NCI-H748 (cell line): ENCODE results near the gene RXRA.

Experiments used
- DNase-seq: peaks from one replicate; lab custom pipeline; 2025; ENCODE audit not compliant: unreplicated experiment; lab: John Stamatoyannopoulos, UW

The RXRA gene

DNA sequence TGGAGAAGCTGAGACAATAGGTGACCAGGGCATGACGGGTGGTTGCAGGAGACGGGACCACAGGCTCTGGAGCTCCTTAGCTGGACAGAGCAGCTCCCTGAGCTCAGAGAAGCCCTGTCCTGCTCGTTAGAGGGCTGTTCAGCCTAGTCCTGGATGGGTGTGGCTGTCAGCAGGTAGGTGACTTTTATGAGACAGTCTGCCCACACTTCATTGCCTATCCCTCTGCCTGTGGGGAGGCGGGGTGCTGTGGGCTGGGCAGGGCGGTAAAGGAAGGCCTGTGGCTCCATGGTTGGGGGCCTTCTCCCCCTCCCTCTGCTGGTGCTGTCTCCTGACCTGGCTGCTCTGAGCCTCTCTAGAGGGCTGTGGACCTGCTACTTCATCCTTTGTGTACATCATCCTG is 134.6 kb downstream of the RXRA start:
- DNase-seq, result no peak

DNA sequence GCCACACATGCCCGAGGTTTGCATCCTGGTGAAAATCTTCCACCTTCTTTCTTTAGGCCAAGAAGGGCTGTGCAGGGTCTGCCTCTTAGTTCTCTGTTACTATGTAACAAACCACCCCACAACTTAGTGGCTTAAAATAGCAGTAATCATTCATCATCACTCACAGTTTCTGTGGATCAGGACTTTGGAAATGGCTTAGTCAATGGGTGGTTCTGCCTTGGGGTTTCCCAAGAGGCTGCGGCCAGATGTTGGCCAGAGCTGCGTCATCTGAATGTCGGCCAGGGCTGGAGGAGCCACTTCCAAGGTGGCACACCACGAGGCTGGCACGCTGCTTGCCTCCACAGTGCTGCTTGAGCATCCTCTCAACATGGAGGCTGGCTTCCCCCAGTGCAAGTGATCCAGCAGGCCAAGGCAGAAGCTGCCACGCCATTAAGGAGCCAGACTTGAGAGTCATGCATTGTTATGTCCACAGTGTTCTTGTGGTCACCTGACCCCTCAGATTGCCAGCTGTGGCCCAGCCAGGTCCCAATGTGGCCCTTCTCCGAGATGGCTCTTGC is 135.2 kb downstream of the RXRA start:
- no peak for DNase-seq

DNA sequence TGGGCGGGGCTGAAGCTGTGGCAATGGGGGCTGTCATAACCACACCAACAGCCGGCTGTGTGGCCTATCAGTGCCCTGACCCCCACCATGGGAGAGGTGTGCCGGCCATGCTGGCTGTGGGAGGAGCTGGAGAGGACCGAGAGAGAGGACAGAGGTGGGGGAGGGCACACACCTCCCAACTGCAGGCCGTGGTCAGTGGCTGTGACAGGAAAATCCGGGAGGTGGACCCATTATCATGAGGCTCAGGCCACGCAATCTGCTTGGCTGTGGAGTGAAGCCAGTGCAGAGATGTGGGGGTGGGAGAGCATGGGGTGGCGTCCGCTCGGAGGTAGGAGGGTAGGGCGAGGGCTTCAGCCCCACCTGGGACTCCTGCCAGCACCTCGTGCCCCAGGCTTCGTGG is 136.1 kb downstream of the RXRA start:
- no peak for DNase-seq

DNA sequence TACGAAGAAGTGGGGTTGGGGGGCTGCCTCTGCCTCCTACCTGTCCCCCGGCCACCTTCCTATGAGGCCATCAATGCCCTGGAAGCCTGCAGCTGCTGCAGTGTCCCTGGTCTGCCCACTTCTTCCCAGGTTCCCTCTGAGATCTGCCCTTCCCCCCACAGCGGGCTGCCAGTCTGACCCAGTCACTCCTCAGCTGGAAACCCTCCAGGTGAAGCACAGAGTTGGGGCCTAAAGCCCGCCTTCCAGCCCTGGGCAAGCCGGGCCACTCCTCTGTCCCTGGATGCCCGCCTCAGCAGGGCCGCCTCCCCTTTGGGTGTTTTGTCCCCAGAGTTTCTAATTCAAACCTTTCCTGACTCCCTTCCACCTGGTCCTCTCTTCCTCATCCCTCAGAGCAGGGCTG is 137.0 kb downstream of the RXRA start:
- no peak for DNase-seq

DNA sequence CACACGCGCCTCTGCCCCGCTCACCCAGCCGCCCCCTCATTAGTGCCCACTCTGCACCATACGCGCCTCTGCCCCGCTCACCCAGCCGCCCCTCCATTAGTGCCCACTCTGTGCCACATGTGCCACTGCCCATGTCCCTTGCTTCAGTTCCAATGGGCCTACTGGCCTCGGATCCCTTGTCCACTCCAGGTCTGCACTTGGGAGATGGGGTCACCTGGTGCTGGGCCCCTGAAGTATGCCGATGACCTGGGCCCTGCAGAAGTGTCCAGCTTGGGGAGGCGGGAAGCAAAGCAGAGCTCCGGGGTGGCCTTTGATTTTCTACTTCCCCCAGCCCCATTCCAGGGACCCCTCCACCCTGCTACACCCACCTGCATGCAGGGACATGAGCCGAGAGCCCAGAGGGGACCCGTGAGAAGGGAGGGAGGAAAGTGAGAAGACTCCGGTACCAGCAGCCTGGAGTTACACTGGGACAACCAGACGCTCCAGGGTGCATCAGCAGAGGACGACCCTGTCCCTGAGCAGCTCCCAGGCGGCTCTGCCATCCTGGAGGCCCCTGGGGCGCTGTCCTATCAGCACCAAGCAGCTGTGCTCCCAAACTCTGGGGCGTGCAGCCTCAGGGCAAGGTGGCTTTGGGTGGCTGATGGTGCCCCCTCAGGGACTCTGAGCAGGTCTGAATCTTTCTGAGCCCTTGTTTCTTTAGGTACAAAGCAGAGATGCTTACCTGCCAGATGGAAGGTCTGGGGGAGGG is 140.8 kb downstream of the RXRA start:
- DNase-seq, result no peak

DNA sequence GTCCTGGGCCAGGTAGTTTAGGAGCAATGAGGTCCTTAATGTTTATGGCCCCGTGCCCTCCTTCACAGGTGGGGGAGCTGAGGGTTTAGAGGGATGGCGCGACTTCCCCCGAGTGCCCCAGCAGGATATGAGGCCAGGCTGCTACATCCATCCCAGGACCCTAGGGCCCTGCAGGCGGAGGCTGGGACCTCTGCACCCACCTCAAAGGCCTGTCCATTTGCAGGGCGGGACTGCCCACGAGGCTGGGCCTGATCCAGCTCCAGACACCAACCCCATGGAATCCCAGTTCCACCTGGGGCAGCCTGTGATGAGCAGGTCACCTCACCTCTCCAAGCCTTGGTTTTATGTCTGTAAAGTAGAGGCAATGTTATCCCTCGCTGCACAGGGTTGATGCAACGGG is 142.1 kb downstream of the RXRA start:
- no peak for DNase-seq

DNA sequence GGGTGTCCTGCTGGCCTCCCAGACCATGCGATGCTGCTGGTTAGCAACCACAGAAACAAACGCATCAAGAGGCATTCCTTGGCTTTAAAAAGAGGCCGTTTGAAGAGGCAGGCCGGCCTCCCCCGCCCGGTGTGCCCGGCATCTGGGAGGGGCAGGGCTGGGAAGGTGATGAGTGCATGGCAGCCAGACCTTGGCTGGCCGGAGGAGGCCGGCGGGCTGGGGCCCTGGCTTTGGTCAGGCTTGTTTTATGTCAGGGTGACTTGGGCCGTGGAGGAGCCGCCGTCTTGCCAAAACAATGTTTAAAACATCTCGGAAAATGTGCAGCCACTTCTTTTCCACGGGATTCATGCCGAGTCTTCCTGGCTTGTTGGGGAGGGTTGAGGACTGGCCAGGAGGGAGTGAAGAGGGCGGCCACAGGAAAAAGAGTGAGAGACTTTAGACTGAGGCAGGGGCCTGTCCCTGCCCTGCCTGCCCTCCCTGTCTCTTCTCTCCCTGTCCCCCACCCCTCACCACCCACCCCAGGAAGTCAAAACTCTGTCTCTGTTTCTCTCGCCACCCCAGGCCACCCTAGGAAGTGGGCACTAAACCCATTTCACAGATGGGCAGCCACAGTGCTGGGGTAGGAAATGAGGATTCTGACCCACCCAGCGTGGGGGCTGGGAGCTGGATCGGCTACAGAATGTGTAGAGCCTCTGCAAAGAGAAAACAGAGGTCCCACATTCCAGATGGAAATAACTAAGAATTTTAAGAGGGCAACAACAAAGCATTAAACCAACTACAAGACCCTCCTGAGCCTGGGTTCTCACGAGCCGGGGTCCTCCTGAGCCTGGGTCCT is 143.0 kb downstream of the RXRA start:
- DNase-seq, result no peak

DNA sequence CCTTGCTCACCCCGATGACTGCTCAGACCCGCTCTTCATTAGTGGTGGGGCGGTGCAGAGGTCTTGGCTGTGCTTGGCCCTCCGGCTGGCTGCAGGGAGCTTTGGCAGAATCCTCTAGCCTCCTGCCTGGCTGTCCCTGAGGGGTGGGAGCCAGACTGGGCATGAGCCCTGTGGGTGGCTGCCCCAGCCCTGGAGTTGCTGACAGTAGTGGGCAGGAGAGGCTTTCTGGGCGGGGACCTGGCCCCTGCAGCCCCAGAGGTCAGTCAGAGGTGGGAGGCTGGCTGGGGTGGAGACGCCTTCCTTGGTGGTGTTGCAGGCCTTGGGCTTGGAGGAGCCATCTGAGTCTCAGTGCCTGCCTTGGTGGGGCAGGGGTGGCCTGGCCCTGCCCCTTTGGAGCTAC is 146.0 kb downstream of the RXRA start:
- no peak for DNase-seq

DNA sequence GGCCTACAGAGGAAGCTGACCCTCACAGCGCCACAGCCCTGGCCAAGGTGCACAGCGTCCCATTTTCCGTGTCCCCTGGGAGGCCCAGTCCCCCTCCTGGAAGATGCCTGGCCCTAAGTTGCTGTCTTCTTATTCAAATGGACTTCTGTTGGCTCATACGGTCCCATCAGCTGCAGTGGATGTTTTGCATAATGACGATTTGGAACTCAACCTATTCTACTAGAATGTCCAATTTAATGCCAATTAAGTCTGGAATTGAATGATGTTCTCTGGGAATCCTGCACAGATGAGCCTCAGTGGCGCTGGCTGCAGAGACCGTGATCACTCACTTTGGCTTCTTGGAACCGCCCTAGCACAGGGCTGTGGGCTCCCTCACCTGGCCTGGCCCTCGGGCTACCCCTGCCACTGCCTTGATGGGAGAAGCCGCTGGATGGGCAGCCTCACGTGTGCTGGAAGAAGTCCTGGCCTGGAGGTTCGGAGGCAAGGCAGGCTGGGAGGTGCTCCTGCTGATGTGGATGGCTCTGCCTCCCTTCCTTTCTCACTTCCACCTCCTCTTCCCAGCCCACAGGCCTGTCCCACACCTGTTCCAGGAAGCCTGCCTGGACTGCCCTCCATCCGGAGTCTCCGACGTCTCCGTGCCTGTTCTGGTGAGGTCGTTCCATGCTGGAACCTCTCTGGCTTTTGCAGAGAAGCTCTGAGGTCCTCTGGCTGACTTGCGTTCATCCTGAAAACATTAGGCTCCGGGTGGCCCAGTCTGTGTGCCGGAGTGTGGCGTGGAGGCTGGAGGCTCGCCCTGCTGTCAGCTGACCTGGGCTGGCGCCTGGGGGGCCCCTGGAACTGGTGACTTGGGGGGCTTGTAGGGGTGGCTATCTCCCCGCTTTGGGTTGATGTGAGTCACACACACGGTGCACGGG is 147.1 kb downstream of the RXRA start:
- DNase-seq, result no peak

DNA sequence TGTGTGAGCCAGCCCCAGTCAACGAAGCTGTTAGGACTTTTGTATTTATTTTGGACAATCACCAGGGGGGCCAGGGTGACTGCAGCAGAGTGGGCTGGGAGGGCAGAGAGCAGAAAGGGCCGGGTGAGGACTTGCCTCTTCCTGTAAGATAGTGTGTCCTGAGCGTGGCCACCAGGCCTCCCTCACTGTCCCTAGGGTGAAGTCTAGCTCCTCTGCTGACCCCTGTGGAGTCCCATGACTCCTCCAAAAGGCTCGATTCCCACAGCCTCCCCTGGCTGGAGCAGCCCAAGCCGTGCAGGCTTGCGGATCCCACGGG is 147.8 kb downstream of the RXRA start:
- no peak for DNase-seq

DNA sequence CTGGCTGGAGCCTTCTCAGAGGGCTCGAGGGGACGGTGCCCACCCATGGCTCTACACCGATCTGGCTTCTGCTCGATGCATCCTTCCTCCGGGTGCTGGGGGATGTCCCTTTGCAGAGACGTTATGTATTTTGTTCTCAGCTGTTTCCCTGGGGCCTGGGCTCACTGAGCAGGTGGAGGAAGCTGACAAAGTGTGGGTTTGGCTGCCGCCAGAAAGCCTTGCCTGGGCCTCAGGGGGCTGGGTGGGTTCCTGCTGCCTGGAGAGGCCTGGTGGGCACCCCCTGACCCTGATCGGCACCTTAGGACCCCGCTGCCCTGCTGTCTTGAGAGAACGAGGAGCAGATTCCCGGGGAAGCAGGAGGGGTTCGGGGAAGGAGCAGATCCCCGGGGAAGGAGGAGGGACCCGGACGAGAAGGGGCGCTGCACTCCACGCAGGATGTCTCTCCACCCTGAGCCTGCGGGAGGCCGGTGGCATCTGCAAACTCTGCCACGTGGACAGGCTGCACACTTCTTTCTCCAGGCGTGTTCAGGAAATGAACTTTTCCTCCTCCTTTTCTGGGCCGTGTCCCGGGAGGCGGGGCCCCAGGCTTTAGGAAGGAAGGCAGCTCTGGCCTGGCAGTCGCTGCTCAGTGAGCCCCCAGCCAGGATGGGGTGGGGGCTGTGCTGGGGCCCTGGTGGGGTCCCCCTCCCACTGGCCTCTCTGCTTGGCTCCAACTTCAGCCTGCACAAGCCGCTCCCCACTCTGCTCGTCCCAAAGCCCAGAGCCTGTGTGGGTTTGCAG is 148.9 kb downstream of the RXRA start:
- DNase-seq, result no peak

DNA sequence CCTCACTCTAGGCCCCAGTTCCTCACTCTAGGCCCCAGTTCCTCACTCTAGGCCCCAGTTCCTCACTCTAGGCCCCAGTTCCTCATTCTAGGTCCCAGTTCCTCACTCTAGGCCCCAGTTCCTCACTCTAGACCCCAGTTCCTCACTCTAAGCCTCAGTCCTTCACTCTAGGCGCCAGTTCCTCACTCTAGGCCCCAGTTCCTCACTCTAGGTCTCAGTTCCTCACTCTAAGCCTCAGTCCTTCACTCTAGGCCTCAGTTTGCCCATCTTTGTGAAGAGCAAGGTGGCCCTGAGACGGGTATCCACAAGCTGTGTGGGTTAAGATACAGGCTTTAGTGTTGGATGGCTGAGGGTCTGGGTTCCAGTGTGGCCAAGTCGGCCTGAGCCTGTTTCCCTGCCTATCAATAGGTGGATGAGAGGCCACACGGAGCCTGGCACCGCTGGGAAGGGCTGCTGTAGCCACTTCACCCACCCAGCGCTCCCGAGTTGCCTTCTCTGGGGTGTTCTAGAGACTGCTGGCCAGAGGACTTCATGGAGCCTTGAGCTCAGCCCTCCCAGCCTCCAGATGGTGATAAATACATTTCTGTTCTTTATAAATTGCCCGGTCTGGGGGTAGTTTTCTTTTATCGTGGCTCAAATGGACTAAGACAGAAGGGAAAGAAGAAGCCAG is 150.2 kb downstream of the RXRA start:
- no peak for DNase-seq

DNA sequence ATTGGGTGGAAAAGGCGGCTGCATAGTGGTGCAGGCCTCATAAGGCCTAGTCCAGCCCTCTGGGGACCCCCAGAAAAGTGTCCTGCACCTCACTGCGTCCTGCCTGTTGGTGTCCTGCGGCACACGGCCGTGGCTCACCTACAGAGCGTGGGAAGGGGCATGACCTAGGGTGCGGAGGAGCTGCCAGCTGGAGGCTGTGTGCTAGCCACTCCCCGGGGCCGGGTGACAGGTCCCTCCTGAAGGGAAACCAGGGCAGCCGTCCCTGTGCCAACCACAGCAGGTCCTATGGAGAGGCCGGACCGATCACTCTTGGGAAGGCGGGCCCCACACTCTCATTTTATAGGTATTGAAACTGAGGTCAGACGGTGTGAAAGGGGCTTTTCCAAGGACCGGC is 150.7 kb downstream of the RXRA start:
- no peak for DNase-seq

DNA sequence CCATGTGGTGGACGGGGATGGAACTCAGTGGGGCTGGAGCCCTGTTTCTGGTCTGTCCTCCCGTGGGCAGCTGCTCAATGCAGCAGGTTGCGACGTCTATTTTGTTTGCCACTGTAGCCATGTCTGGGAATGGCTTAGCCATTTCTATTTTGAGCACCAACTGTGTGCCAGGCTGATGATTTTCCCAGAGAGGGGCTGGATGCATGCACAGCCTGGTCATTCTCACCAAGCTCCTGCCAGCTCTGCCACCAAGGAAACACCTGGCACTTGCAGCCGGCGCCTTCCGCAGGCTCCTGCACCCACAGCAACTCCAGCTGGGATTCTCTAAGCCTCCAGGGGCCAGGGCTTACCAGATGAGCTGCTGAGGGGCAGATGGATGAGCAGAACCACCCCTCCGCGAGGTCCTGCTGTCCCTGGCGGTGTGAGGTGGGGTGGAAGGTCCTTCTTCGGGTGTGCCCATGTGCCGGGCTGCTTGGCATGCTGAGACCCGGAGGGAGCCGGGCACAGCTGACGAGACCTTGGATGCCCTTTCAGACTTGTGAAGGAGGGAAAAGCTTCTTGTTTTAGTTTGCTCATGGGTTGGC is 151.2 kb downstream of the RXRA start:
- no peak for DNase-seq

DNA sequence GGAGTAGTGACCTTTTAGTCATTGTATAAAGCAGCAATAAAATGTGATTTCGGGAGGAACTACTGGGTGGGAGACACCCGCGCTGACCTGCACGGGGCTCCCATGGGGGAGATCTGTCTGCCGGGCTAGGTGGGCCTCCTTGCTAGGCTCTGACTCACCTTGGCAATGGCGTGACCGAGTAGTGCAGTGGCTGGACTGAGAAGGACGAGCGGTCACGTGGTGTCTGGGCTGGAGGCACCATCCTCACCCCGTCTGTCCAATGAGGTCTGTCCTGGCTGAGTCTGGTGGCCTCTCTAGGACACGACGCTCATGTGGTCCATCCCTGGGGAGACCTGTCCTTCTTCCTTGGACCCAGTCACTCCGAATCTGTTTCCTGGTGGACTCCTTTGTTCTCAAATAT is 151.7 kb downstream of the RXRA start:
- DNase-seq, result no peak

DNA sequence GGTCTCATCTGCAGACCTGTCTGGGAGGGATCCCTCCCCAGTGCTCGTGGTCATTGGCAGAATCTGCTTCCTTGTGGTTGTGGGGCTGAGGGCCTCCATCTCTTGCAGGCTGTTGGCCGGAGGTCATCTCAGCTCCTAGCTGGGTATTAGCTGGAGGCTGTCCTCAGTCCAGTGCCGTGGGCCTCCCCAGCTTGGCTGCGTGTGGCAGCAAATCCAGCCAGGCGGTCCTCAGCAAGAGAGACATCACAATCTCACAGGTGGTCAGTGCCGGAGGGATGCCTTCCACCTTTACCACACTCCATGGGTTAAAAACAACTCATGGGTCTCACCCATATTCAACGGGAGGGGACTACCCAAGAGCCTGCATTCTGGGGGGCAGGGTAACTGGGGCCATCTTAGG is 155.5 kb downstream of the RXRA start:
- DNase-seq, result no peak

DNA sequence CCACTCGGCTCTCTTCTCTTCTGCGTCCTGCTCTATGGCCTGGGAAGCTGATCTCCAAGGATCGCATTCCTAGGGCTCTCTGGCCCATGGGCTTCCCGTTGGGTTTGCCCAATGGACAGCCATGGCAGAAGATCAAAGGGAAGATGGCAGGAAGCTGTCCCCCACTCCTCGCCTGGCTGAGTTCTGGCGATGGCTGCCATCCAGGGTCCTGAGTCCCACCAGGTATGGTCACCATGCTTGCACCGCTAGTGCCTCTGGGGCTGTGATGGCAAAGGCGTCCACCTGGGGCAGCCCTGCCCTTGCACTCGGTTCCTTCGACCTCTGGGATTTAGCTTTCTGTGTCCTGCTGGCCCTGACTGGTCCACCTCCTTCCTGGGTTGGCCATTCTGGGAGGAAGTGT is 156.0 kb downstream of the RXRA start:
- no peak for DNase-seq

DNA sequence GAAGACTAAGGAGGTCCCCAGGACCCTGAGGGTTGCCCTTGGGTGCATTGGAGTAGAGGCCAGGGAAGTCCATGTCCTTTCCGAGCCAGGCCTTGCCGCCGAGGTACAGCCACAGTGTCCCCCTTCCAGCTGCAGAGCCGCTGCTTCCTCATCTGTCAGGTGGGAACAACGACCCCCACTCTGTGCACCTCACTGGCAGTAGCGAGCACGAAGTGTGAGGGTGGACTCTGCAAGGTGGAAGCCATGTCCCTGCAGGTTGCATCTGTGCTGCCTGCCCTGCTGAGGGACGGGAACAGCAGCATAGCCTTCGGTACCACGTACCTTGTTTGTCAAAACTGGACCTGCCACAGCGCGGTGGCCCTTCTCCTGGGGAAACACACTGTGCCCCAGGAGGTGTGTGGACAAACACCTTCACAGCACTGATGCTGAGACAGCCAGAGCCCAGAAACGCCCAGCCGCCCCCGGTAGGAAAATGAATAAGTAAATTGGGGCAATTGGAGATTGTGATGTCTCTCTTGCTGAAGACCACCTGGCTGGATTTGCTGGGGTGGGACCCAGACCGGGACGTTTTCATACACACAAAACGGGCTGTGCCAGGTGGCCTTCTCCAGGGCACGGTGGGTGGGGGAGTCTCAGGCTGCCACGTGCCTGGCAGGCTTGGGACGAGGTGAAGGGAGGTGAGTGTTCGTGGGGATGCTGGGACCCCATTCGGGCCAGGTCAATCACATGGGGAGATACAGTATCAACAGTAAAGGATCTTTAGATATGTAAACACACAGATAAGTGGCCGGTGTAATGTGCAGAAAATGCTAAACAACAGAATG is 157.3 kb downstream of the RXRA start:
- DNase-seq, result no peak

DNA sequence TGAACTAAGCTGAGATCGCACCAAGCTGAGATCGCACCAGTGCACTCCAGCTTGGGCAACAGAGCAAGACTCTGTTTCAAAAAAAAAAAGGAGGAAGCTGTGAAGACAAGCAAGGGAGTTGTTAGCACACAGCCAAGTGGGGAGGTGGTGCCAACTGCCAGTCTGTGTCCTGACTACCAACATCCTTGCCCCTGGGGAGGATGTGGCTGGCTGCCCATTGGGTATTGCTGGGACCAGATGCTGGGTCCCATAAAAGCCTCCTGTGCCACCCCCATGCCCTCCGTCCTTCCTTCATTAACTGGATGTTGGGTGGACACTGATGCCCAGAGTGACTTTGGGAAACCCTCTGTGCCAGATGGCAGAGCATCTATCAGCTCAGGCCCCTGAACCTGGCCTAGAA is 158.2 kb downstream of the RXRA start:
- no peak for DNase-seq
